GM21737 (cell line): Measurements from ENCODE around the gene COBLL1.
"Not testable (repeated sequence)": the region's sequence is repeated elsewhere in the genome, so short reads cannot be mapped to it uniquely, and the experiment has no call there.

ENCODE experiments used
- ATAC-seq: cut with Tn5 transposase; IDR thresholded peaks from one replicate; pipeline ENCODE4 v1.9.1; 2021; ENCODE audit warnings: mild to moderate bottlenecking, moderate library complexity; ENCODE audit not compliant: unreplicated experiment

Gene COBLL1

DNA sequence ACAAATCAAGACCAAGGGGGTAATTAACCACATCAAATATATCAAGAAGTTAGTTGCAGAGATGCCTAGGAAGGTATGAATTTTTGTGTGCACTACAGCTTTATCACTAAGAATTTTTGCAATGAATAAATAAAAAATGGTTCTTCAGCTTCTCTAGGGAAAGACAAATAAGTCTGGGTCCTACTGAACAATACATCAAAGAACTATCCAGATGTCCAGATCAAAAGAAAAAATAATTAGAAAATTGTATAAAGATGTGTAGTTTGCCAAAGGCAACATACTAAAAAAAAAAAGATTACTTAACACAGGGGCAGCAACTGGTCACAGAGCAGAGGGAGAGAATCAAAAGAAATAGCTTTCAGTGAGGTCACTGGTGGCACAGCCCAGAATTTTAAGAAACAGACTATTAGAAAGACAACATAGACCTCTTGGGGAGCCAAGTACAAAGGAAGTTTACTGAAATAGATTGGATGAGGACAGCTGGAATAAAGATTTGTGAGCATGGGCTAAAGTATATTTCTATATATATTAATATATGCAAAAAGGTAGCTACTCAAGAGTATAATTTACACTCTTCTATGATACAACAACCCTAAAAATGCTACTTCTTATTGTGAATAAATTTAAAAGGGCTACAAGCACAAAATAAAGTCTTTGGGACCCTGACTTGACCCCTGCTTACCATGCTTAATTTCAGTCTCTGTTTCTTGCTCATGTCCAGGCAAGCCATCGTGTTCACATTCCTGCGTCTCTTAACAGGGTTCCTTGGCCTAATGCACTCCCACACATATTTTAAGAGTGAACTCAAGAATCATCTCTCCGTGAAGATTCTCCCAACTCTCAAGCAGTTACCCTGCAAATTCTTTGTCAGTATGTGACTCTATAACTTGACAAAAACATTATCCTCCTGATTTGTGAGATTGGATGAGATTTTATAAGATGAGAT lies 121.4 kb downstream of the COBLL1 start:
- no peak for ATAC-seq

DNA sequence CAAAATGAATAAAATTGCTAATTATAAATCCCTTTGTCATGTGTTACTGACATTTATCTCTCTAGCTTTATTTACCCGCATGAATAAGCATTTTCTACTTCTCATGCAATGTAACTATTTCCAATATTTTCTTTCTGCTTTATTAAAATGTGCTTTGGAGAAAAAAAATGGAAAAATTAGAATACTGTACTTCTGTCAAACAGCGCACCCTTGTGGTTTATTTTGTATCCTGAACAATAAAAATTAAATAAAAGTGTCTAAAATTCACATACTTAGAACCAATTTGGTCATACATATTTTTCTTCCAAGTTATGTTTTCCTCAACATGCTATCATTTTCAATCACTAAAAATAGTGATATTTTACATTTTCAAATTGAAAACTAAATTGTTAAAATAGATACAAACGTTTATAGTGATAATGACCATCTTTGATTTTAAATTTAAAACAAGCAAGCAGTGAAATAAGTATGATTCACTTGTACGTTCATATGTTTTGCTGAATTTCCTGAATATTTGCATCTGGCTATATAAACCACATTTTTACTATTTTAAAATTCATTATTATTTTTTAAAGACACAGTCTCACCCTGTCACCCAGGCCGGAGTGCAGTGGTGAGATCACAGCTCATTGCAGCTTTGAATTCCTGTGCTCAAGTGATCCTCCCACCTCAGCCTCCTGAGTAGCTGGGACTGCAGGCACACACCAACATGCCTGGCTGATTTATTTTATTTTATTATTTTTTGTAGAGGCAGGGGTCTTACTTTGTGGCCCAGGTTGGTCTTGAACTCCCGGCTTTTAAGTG lies 124.4 kb downstream of the COBLL1 start:
- ATAC-seq: no peak

DNA sequence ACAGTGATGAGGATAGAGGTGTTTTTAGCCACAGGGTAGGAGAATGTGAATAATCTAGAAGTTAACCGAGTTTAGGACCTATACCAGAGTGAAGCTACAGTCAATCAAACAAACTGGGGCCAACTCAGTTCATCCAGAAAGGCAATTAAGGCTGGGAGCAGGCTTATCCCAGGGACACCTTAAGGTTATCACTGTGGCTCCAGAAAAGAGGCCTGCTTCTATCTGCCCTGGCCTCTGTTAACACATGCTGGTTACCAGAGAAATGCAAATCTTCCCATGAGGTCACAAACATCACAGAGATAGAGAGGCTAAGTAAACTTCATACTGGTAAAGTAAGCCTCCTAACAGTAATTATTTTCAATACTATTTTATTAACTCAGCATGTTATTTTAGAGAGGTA lies 127.2 kb downstream of the COBLL1 start:
- no peak for ATAC-seq

DNA sequence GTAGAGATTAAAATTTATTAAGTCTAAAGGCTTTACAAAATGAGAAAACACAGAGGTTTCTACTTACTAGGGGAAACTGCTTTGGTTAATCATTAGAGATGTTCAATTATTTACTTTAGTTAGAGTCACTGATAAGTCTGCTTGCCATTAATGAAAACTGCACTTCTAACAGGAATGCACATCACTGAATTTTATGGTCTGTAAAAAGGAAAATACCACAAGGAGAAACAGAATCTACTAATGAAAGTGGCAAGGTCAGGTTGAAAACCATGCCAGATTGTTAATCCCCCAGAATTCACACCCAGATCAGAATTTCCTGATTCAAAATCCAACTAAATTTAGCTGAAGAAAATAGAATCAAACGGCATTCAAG lies 129.9 kb downstream of the COBLL1 start:
- no peak for ATAC-seq

DNA sequence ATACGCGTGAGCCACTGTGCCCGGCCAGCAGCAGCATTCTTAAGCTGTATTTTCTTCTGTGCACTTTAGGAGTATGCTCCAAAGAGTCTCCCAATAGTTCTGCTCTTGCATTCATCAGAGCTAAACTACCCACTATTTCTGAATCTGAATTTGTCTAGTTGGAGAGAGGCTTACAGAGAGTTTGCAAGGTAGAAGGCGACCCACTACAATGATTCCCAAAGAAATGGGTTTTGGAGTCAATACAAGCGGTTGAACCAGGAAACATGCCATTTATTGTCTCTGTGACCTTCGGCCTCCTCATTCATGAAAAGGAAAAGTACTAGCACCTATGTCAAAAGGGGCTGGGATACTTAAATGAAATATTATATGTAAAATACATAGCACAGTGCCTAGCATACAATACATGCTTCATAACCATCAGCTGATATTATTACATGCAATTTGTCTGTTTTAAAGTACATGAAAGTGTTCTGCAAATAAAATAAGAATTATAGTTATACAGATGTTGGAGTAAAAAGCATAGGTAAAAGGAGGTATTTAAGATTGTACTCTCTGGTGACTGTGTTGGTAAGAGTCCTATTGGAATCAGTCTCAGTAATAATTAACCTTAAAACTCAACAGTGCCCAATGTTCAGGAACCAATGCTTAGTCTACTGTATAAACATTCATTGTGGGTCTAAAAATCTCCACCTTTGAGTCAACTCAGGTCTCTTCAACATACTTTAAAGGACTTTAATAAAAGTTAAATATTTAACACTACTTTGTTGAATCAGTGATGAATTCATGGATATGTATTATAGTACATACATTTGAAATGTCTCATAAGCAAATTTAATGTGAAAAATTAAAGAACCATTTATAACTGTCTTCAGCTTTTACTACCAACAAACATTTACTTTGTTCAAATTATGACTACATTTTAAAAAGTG lies 130.5 kb downstream of the COBLL1 start:
- no peak for ATAC-seq

DNA sequence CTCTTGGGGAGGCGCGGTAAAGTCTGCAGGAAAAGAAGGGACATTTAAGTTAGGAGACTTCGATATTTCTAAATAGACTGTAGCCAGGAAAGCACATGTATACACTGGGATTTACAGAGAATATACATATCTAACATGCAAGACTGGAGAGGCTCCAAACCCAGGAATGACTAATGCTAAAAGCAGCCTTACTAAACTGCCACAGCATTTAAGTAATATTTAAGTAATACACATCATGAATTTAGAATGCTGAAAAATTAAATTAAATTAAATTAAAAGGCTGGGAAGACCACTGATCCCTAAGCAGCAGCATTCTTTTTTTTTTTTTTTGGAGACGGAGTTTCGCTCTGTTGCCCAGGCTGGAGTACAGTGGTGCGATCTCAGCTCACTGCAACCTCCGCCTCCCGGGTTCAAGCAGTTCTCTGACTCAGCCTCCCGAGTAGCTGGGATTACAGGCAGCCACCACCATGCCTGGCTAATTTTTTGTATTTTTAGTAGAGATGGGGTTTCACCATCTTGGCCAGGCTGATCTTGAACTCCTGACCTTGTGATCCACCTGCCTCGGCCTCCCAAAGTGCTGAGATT lies 131.3 kb downstream of the COBLL1 start:
- not testable (repeated sequence) for ATAC-seq

DNA sequence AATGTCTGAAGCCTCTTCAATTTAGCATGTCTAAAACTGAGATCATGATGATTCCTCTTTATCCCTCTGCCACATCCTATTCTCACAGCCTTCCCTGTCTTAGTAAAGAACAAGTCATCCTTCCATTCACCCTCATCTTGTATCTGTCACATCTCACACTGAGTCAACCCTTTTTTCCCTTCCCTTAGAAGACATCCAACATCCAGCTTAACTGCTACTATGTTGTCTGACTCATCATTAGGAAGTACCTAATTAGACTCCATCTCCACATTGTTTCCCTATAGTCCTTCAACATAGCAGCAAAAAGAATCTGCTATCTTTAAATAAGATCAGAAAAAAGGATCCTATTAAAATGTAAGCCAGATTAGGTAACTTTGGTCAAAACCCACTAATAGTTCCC lies 135.1 kb downstream of the COBLL1 start:
- ATAC-seq: no peak

DNA sequence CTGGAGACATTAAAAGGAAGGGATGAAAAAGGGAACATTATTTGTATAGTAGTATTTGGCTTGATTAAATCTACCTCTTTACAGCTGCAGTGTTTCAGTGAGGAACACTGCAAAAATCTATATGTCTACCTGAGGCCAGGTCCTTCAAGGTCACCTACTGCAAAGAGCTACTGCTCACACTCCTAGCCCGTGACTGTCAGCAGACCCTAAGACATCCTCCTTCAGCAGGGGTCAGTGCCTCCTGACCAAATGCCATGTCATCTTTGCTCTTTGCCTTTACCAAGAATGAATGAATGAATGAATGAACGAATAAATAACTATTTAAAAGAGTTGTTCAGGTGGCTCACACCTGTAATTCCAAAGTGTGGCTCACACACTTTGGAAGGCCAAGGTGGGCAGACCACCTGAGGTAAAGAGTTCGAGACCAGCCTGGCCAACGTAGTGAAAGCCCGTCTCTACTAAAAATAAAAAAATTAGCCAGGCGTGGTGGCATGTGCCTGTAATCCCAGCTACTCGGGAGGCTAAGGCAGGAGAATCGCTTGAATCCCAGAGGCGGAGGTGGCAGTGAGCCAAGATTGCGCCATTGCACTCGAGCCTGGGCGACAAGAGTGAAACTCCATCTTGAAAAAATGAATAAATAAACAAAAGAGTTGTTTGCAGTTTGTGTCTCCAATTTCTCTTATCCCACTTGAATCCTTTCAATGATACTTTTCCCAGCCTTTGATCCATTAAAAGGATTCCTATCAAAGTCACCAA lies 136.0 kb downstream of the COBLL1 start:
- ATAC-seq: no peak

DNA sequence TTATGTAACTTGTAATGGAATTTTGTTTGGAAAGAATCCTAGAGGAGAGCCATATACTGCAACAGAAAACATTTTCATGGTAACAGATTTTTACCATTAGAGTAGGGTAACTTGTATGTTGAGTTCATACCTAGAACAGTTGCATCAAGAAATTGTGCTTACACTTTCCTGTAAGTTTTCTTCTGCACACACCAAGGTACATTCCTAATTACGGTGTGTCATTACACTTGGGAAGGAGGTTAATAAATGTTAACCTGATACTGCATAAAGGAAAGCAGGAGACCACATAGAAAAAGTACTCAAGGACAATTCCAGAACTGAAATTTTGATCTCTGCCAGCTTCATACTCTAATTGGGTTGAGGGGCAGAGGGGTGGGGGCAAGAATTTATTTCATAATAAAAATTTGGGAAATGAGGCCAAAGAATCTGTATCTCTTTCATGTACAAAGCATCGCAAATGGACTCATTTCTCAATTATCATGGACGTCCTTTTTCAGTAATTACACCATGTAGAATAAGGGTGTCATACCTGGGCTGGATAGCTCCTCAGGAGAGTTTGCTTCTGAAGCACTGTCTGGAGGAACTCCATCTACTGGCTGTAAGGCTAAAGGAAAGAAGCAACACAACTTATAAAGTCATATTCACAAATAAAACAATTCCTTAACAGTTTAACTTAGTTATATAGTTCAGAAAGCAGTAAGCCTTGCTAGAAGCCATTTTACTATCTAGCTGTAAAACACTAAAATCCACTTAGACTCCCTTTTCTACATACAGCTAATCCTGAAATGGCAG lies 137.5 kb downstream of the COBLL1 start:
- no peak for ATAC-seq

DNA sequence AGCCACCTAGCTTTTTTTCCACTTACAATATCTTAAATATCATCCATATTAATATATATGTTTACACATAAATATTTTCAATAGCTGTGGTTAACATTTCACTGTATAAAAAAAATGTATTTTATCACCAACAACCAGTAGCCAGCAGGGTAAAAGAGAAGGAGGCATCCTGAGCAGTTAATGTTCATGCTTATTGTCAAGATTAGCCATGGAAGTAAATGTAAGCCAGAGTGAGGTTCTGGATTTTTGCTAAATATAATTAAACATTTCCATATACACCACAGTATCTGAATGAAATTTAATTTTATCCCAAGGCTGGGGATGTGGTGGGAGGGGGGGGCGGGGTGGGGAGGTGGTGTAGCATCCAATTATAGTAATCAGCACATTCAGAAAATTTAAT lies 140.1 kb downstream of the COBLL1 start:
- ATAC-seq: no peak

DNA sequence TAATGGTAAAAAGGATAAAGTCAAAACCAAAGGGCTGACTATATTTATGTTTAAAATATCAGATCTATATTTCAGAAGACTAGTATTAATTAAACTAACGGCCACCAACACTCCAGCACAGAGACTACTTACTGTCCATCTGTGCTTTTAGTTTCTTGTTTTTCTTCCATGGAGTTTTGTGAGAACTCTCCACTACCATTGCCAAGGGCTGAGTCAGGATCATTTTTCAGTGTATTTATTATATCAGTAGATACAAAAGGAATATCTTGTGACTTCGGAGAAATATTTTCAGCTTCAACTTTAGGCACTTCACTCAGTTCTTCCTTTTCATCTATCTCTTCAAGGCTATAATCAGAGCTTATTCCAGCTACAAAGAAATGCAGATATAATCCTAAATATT lies 141.2 kb downstream of the COBLL1 start:
- no peak for ATAC-seq

DNA sequence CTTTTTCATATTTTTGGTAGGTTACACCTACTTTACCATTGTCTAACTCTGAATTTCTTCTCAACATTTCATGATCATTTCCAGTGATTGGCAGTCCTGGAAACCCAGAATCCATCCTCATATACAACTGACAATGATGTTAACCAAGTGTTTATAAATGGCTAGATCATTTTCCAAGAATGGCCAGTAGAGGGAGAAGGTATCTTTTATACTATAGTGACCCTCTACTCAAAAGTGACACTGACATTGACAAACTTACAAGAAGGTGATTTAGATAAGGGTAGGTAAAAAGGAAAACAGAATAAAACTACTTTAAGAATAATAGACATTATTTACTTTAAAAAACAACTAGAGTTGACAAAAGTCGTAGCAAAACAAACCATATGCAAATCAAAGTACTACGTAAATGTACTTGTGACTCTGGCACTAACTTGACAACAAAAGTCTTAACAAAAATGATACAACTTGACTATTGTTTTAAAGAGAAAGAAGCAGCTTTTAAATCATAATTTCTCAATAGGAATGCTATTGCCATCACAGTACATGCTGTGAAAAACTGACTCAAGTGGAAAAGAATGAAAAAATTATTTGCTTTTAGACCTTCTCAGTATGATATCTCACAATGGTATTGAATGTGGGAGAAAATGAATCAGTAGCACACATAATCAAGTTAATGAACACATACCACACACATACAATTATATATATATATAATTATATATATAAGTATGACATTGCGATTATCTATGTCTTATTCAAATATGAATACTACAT lies 143.7 kb downstream of the COBLL1 start:
- no peak for ATAC-seq

DNA sequence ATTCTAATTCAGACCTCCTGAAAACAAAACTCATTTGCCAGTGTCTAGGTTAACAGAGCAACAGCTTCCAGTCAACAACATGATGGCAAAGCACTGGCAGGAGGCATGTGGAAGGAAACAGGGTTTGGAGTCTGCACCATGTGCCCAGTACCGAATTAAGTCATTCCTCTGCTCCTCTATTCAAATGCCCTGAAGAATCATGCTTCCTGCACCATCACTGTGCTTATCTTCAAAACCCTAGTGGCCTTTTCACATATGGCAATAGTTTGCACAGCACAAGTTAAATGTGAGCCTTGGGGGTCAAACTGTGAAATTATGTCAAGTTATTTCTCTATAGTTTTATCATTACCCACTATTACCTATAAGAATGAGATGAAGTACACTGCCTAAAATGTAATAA lies 145.0 kb downstream of the COBLL1 start:
- ATAC-seq: no peak

DNA sequence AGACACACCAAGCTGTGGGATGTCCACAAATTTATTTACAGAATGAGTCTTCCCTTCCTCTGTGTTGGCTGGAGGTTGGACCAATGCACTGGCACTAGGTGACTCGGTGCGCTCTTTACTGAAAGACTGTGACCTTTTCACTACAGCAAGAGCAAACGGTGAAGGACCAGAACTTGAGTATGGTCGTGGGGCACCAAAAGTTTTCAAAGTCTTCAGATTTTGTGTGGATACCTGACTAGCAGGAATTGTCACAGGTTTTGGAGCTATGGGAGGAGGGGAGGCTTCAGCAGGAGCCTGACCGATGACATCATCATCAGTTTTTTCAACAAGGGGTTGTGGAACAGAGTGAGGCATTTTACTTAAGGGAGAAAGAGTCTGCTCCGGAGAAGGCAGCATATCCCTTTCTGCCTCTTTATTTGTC lies 147.3 kb downstream of the COBLL1 start:
- ATAC-seq: no peak

DNA sequence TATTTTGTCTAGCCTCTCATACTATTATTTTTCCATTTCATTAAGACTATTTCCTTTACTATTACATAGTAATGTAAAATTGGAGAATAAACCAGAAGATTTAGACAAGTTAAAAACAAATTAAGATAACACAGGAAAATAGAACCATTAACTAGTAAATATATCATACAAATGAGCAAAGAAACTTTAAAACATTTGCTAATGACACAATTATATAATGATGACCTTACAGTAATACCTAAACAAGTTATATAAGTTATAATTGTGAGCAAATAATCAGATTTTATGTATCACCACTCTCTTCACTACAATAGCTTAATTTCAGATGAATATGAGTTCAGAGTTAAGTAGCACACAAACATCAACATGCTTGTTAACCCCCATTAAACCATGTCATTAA lies 147.8 kb downstream of the COBLL1 start:
- no peak for ATAC-seq

DNA sequence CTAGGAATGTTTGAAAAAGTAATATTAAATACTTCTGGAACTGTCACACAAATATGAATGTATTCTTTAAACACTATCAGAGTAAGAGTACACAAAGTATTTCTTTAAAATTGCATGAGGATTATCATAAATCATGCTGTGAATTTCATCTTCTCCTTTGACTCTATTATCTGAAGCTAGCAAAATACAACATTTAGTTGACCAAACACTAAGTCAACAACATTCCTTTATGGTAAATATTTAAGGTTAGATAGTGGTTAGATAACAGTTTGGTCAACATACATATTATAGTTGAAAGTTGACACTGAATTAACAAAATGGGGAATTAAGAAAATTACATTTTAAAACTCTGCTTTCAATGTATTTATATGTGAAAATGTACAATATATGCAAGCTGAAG lies 148.2 kb downstream of the COBLL1 start:
- no peak for ATAC-seq

DNA sequence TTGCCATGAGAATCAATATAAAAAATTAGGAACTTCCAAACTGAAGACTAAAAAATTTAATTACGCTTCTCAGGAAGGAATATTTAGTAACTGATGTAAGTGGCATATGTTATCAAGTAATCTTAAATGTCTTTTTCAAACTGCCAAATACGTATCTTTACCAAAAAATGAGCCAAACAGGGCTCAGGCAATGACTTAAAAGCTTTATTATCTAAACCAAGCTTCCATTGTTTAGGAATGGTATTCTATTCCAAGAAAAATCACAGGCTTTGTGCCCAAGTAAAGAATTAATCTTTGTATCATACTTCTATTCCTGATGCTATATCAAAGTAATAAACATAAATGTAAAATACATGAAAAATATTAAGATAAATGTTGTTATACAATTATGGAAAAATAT lies 148.7 kb downstream of the COBLL1 start:
- ATAC-seq: no peak

DNA sequence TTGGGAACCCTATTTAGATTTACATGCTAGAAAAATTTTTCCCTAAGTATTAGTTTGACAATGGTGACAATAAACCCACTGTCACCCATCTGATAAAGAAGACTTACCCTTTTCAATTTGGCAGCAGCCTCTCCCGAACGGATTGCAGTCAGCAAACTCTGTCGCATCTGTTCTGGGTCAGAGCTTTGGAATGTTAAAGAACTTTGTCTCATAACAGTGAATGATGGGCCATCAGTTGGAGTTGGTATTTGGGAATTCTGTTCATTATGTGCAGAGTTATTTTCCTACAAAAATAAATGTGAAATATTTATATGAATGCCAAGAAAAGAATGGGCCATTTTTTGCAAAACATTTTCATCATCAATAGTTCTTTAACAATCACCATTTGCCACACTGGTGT lies 149.5 kb downstream of the COBLL1 start:
- ATAC-seq: no peak
